Measurements from ENCODE around the gene ARHGEF9.

ARHGEF9 gene

DNA sequence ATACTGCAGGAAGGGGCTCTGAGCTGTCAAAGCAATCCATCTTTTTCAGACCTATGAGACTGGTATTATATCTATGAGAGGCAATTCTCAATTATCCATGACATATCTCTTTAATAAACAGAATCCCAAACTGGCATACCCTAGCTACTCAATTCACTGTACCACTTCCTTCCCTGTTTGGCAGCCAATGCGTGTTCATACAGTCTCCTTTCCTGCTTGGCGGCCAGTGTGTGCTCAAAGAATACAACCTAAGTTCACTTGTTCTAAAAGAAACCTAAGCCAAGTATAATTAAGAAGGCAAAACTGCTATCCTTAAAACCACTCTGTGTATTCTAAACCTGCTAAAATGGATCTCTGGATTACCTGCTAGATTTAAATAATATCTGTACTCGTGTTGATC lies 38.3 kb downstream of the ARHGEF9 start:
- Histone ChIP-seq H3K4me3 (ENCODE audit: low read length in 2 of 2) (no peak overlapping the region), H3K27ac (ENCODE audit: low read length) (no peak overlapping the region), H3K4me1 (ENCODE audit: control insufficient read depth, insufficient read depth, low read length) (peaks cover 8% of the 10 kb centered on the region), H3K27me3 (ENCODE audit: control insufficient read depth in 1 of 2, insufficient read depth in 2 of 2, low read length in 2 of 2) (peaks cover 0 to 3% of the 10 kb centered on the region in 2 donors), H3K9me3 (ENCODE audit: control insufficient read depth in 2 of 2, low read length in 2 of 2) (no peaks in the 10 kb centered on the region), H3K9ac (ENCODE audit: low read length in 2 of 2) (no peak overlapping the region), H3K36me3 (ENCODE audit: control insufficient read depth in 2 of 2, insufficient read depth in 2 of 2, low read length in 2 of 2) (no peaks in the 10 kb centered on the region)

DNA sequence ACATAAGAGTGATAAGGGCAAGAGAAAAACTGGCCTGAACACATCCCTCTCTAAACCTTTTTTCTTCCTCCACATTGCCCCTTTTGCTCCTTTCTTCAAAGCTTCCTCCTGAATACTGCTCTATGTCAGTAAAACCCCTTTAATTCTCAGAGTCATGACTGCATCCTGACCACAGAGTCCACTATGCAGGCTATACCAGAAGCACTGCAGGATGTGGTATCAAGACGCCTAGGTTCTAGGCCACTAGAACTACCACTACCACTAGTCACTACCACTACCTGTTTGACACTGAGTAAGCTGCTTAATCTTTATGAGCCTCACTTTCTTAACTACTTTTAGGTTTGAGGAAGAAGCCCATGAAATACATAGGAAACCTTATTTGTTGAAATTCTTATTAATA lies 38.7 kb downstream of the ARHGEF9 start:
- no peaks in the 10 kb centered on the region for H3K36me3 ChIP-seq (ENCODE audit: control insufficient read depth in 2 of 2, insufficient read depth in 2 of 2, low read length in 2 of 2)
- H3K9me3 ChIP-seq (ENCODE audit: control insufficient read depth in 2 of 2, low read length in 2 of 2): no peaks in the 10 kb centered on the region
- H3K27ac ChIP-seq (ENCODE audit: low read length): no peak overlapping the region
- H3K27me3 ChIP-seq (ENCODE audit: control insufficient read depth in 1 of 2, insufficient read depth in 2 of 2, low read length in 2 of 2): peaks cover 0 to 5% of the 10 kb centered on the region in 2 donors
- peaks cover 8% of the 10 kb centered on the region for H3K4me1 ChIP-seq (ENCODE audit: control insufficient read depth, insufficient read depth, low read length)
- H3K9ac ChIP-seq (ENCODE audit: low read length in 2 of 2): no peak overlapping the region
- H3K4me3 ChIP-seq (ENCODE audit: low read length in 2 of 2): no peak overlapping the region

DNA sequence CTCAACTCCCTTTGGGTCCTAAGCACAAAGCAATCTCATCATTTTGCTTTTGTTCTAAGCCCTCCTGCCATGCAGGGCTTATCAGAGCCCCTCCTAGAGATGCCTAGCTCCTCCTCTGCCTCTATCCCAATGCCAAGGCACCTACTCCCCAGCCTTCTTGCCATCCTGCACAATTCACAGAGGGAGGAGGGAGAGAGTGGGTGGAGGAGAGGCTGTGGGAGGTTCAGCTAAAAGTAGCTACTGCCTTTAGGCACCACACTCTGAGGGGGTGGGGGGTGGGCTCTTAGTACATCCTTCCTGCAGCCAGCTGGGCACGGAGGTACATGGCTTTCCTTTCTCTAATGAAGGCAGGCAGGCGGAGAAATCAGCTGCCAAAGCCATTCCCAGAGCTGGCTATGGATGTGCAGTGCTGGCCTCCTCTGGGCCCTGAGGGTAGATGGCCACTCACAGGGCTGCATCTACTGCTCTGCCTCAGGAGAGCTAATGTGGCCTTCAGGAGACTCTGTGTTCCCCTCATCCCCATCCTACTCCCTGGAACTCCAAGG lies 40.1 kb downstream of the ARHGEF9 start:
- no peaks in the 10 kb centered on the region for H3K36me3 ChIP-seq (ENCODE audit: control insufficient read depth in 2 of 2, insufficient read depth in 2 of 2, low read length in 2 of 2)
- no peaks in the 10 kb centered on the region for H3K9me3 ChIP-seq (ENCODE audit: control insufficient read depth in 2 of 2, low read length in 2 of 2)
- no peak overlapping the region for H3K27ac ChIP-seq (ENCODE audit: low read length)
- H3K27me3 ChIP-seq (ENCODE audit: control insufficient read depth in 1 of 2, insufficient read depth in 2 of 2, low read length in 2 of 2): peaks cover 0 to 8% of the 10 kb centered on the region in 2 donors
- H3K4me1 ChIP-seq (ENCODE audit: control insufficient read depth, insufficient read depth, low read length): peaks cover 3% of the 10 kb centered on the region
- no peak overlapping the region for H3K4me3 ChIP-seq (ENCODE audit: low read length in 2 of 2)
- no peak overlapping the region for H3K9ac ChIP-seq (ENCODE audit: low read length in 2 of 2)

DNA sequence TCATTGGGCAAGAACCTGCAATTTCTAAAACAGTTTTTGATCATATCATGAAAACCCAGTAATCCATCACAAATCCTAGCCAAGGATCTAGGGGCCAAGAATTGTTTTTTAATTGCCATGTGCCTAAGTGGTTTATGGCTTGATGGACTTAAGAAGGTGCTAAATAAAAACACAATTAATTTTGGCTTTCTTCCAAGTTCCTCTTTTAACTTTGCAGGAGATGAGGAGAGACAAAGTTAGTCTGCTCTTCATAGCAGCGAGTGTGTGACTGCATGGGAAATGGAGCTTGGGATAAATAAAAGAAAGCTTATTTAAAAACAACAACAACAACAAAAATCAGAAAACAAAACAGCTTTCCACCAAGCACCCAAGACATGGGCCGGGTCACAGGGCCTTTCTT lies 41.4 kb downstream of the ARHGEF9 start:
- no peaks in the 10 kb centered on the region for H3K36me3 ChIP-seq (ENCODE audit: control insufficient read depth in 2 of 2, insufficient read depth in 2 of 2, low read length in 2 of 2)
- H3K4me1 ChIP-seq (ENCODE audit: control insufficient read depth, insufficient read depth, low read length): peaks cover 3% of the 10 kb centered on the region
- H3K27ac ChIP-seq (ENCODE audit: low read length): no peak overlapping the region
- no peak overlapping the region for H3K9ac ChIP-seq (ENCODE audit: low read length in 2 of 2)
- peaks cover 0 to 9% of the 10 kb centered on the region in 2 donors for H3K27me3 ChIP-seq (ENCODE audit: control insufficient read depth in 1 of 2, insufficient read depth in 2 of 2, low read length in 2 of 2)
- no peaks in the 10 kb centered on the region for H3K9me3 ChIP-seq (ENCODE audit: control insufficient read depth in 2 of 2, low read length in 2 of 2)
- H3K4me3 ChIP-seq (ENCODE audit: low read length in 2 of 2): no peak overlapping the region

DNA sequence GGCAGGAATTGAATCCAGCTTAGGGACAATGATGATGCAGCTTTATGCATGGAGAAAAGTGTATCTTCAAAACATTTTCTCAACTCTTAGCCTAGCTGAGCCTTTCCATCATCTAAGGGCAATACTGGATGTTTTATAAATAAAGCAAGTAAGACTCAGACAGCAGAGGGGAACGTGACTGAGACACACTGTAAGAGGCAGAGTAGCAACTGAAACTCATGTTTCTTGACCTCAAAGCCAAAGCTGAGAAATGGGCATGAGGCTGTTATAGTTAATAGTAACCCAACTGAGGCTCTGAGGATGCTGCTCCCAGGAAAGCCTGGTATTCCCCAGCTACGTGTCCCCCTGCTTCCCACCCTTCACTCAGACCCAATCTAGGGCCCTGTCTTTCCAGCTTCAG lies 44.6 kb downstream of the ARHGEF9 start:
- Histone ChIP-seq H3K4me3 (ENCODE audit: low read length in 2 of 2) (no peak overlapping the region), H3K36me3 (ENCODE audit: control insufficient read depth in 2 of 2, insufficient read depth in 2 of 2, low read length in 2 of 2) (no peaks in the 10 kb centered on the region), H3K9ac (ENCODE audit: low read length in 2 of 2) (no peak overlapping the region), H3K27ac (ENCODE audit: low read length) (no peak overlapping the region), H3K4me1 (ENCODE audit: control insufficient read depth, insufficient read depth, low read length) (peaks cover 10% of the 10 kb centered on the region), H3K27me3 (ENCODE audit: control insufficient read depth in 1 of 2, insufficient read depth in 2 of 2, low read length in 2 of 2) (peaks cover 0 to 12% of the 10 kb centered on the region in 2 donors), H3K9me3 (ENCODE audit: control insufficient read depth in 2 of 2, low read length in 2 of 2) (no peaks in the 10 kb centered on the region)

DNA sequence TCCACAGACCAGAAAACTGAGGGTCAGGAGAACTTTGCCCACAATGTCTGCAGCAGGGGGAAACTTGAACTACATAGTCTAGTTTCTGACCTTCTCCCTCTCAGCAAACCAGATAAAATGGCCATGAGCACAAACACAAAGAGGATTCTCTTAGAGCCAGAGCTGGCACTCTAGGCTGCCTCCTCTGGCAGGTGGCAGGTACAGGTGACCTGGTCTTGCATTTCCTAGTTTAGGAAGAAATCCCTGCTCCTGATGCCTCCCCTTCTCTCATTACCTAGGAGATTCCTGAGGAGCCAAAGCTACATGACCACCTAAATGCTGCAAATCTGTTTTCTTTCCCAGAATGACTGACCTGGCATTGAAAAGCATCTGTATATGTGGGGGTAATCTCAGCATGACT lies 45.1 kb downstream of the ARHGEF9 start:
- no peak overlapping the region for H3K9ac ChIP-seq (ENCODE audit: low read length in 2 of 2)

DNA sequence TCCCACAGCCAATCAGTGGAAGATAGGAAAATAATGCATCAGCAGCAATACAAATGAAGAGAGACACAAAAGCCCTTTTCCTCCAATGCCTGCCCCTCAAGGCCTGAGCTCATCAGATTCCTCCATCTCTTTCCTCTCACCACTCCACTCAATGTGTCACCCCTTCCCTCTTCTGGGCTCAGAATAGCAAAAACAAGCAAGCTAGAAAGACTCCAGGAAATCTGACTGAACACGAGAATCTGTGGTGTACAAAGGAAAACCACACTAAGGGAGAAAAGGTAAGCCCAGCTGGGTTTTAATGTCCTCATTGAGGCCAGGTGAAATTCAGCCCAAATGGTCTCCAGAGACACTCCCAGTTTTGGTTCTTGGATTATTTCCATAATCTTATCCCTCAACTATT lies 46.3 kb downstream of the ARHGEF9 start:
- H3K27me3 ChIP-seq (ENCODE audit: control insufficient read depth in 1 of 2, insufficient read depth in 2 of 2, low read length in 2 of 2): peaks cover 0 to 9% of the 10 kb centered on the region in 2 donors
- no peaks in the 10 kb centered on the region for H3K9me3 ChIP-seq (ENCODE audit: control insufficient read depth in 2 of 2, low read length in 2 of 2)
- H3K9ac ChIP-seq (ENCODE audit: low read length in 2 of 2): no peak overlapping the region
- peaks cover 10% of the 10 kb centered on the region for H3K4me1 ChIP-seq (ENCODE audit: control insufficient read depth, insufficient read depth, low read length)
- no peak overlapping the region for H3K27ac ChIP-seq (ENCODE audit: low read length)
- no peaks in the 10 kb centered on the region for H3K36me3 ChIP-seq (ENCODE audit: control insufficient read depth in 2 of 2, insufficient read depth in 2 of 2, low read length in 2 of 2)
- H3K4me3 ChIP-seq (ENCODE audit: low read length in 2 of 2): no peak overlapping the region

More for the DNA sequence above, 45.1 kb downstream of the ARHGEF9 start:
- peaks cover 10% of the 10 kb centered on the region for H3K4me1 ChIP-seq (ENCODE audit: control insufficient read depth, insufficient read depth, low read length)
- H3K4me3 ChIP-seq (ENCODE audit: low read length in 2 of 2): no peak overlapping the region
- H3K9me3 ChIP-seq (ENCODE audit: control insufficient read depth in 2 of 2, low read length in 2 of 2): no peaks in the 10 kb centered on the region
- peaks cover 0 to 9% of the 10 kb centered on the region in 2 donors for H3K27me3 ChIP-seq (ENCODE audit: control insufficient read depth in 1 of 2, insufficient read depth in 2 of 2, low read length in 2 of 2)
- no peak overlapping the region for H3K27ac ChIP-seq (ENCODE audit: low read length)
- no peaks in the 10 kb centered on the region for H3K36me3 ChIP-seq (ENCODE audit: control insufficient read depth in 2 of 2, insufficient read depth in 2 of 2, low read length in 2 of 2)

DNA sequence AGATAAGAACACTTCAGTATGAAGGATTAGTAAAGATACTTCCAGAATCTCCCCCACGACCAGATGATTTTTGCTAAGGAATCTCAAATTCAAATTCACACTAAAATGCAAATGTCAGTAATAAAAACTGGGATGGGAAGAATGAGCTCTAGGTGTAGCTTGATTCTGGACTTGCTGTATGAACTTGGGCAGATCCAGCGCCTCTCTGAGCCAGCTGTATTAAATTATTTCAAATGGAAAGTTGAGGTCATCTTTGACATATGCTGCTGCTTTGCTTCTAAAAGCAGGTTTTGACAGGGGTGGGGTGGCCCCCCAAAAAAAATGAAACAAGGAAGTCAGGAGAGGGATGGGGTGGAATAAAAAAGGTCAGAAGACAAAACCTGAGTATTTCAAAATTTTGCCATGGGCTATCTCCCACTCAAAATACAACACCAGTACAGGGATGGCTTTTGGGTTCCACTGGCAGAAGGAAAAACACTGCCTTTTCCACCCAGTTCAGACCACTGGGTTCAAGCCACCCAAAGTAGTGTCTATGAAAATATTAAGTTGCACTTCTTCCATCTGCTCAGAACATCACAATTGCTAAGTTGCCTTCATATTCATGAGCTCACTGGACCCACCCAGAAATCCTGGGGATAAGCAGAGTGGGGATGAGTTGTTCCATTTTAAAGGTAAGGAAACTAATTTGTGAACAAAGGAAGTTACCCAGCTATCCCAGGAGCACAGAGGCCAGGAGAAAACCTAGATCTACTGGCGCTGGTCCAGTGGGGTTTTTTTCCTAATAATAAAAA lies 47.7 kb downstream of the ARHGEF9 start:
- Histone ChIP-seq H3K9me3 (ENCODE audit: control insufficient read depth in 2 of 2, low read length in 2 of 2) (no peaks in the 10 kb centered on the region), H3K36me3 (ENCODE audit: control insufficient read depth in 2 of 2, insufficient read depth in 2 of 2, low read length in 2 of 2) (no peaks in the 10 kb centered on the region), H3K4me1 (ENCODE audit: control insufficient read depth, insufficient read depth, low read length) (peaks cover 13% of the 10 kb centered on the region), H3K4me3 (ENCODE audit: low read length in 2 of 2) (no peak overlapping the region), H3K27me3 (ENCODE audit: control insufficient read depth in 1 of 2, insufficient read depth in 2 of 2, low read length in 2 of 2) (peaks cover 0 to 9% of the 10 kb centered on the region in 2 donors), H3K27ac (ENCODE audit: low read length) (no peak overlapping the region), H3K9ac (ENCODE audit: low read length in 2 of 2) (no peak overlapping the region)

DNA sequence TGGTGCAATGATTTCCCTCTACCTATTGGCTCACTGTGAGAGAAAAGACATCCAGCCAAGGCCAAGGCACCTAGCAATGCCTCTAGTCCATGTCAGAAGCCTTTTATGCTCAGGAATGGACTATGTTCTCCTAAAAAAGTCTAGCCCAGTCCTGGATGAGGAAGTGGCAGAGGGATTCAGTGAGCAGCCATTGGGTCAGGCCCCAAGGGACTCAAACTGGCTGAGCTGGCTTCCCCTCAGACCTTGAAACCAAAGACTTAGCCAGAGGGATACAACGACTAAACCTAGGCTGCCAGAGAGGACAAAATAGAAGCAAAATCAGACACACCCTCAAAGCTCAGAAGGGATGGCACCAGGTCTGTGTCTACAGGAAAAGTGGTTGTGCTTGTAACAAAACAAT lies 49.1 kb downstream of the ARHGEF9 start:
- Histone ChIP-seq H3K9me3 (ENCODE audit: control insufficient read depth in 2 of 2, low read length in 2 of 2) (no peaks in the 10 kb centered on the region), H3K9ac (ENCODE audit: low read length in 2 of 2) (no peak overlapping the region), H3K27ac (ENCODE audit: low read length) (no peak overlapping the region), H3K27me3 (ENCODE audit: control insufficient read depth in 1 of 2, insufficient read depth in 2 of 2, low read length in 2 of 2) (peaks cover 0 to 7% of the 10 kb centered on the region in 2 donors), H3K4me3 (ENCODE audit: low read length in 2 of 2) (no peak overlapping the region), H3K4me1 (ENCODE audit: control insufficient read depth, insufficient read depth, low read length) (peaks cover 13% of the 10 kb centered on the region), H3K36me3 (ENCODE audit: control insufficient read depth in 2 of 2, insufficient read depth in 2 of 2, low read length in 2 of 2) (no peaks in the 10 kb centered on the region)

DNA sequence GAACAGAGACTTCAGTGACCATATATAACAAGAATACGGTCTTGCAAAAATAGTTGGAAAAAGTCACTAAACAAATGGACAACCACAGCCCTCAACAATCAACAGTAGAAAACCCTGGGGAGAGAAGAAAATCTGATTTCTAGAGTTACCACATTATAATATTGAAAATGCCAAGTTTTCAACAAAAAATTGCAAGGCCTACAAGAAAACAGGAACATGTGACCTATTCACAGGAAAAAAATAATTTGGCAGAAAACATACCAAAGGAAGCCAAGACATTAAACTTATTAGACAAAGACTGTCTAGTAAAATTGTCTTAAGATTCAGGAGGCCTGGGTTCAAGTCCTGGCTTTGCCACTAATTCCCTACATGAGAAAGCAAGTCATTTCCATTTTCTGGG lies 64.7 kb downstream of the ARHGEF9 start:
- no peak overlapping the region for H3K27ac ChIP-seq (ENCODE audit: low read length)
- H3K4me3 ChIP-seq (ENCODE audit: low read length in 2 of 2): no peak overlapping the region
- H3K9ac ChIP-seq (ENCODE audit: low read length in 2 of 2): no peak overlapping the region
- peaks cover 0 to 3% of the 10 kb centered on the region in 2 donors for H3K36me3 ChIP-seq (ENCODE audit: control insufficient read depth in 2 of 2, insufficient read depth in 2 of 2, low read length in 2 of 2)
- no peaks in the 10 kb centered on the region for H3K4me1 ChIP-seq (ENCODE audit: control insufficient read depth, insufficient read depth, low read length)
- H3K9me3 ChIP-seq (ENCODE audit: control insufficient read depth in 2 of 2, low read length in 2 of 2): peaks cover 0 to 5% of the 10 kb centered on the region in 2 donors
- peaks cover 0 to 7% of the 10 kb centered on the region in 2 donors for H3K27me3 ChIP-seq (ENCODE audit: control insufficient read depth in 1 of 2, insufficient read depth in 2 of 2, low read length in 2 of 2)

DNA sequence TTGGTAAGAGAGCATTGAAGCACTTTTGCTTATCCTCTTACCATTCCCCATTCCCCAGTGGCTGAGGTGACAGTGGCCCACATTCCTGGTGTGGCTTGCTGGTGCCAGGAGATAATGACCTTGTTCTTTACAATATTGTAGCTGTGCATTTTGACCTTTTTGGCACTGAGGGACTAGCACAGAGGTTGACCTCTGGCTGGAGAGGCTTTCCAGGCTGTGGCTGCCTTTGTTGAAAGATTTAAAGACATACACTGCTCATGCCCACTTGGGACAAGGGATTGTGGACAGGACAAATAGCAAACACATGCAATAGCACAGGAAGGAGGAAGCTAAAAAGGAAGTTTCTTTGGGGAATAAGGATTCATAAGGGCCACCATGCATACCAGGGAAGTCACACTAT lies 65.4 kb downstream of the ARHGEF9 start:
- no peak overlapping the region for H3K9ac ChIP-seq (ENCODE audit: low read length in 2 of 2)
- peaks cover 0 to 6% of the 10 kb centered on the region in 2 donors for H3K27me3 ChIP-seq (ENCODE audit: control insufficient read depth in 1 of 2, insufficient read depth in 2 of 2, low read length in 2 of 2)
- no peak overlapping the region for H3K27ac ChIP-seq (ENCODE audit: low read length)
- H3K36me3 ChIP-seq (ENCODE audit: control insufficient read depth in 2 of 2, insufficient read depth in 2 of 2, low read length in 2 of 2): peaks cover 0 to 3% of the 10 kb centered on the region in 2 donors
- no peak overlapping the region for H3K4me3 ChIP-seq (ENCODE audit: low read length in 2 of 2)
- no peaks in the 10 kb centered on the region for H3K4me1 ChIP-seq (ENCODE audit: control insufficient read depth, insufficient read depth, low read length)
- H3K9me3 ChIP-seq (ENCODE audit: control insufficient read depth in 2 of 2, low read length in 2 of 2): no peaks in the 10 kb centered on the region
